ENCODE results near the gene PIMREG. TPM values are rescaled to one million over a fixed set of nuclear protein-coding genes. Genes with fewer than 3 reads are reported as not detected.

Gene PIMREG
- polyA plus RNA-seq, 1 donor from 2014 or later, result 6.0 TPM

DNA sequence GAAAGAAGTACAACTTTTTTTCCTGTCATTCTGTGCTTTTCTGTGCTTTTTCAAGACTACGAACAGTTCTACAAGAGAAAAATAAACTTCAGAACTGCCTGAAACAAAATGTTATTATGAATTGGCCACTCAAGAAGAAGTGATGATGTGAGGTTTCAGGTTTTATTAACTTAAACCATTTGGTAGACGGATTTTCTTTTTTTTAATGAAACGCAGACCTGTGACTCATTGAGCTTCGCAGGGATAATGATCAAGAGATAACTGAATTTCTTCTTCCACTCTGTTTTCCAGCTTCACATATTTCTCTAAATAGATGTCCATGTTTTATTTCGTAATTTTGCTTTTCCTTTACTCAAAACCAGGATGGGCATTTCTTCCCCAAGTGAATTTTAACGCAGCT, 42.0 kb upstream of the PIMREG start:
- H3K27me3 ChIP-seq (ENCODE audit: insufficient read depth, low read depth, low read length), result no peaks in the 10 kb centered on the region
- H3K4me2 ChIP-seq (ENCODE audit: low read length), result no peak overlapping the region
- H3K9ac ChIP-seq (ENCODE audit: low read length), result no peak overlapping the region
- no peaks in the 10 kb centered on the region for H3F3A ChIP-seq (ENCODE audit: insufficient read depth, low read length, poor library complexity, severe bottlenecking)
- H3K36me3 ChIP-seq (ENCODE audit: insufficient read depth, low read length), result no peaks in the 10 kb centered on the region
- no peak overlapping the region for H3K4me3 ChIP-seq (ENCODE audit: low read length)
- H2AFZ ChIP-seq (ENCODE audit: low read depth, low read length), result no peak overlapping the region
- H4K20me1 ChIP-seq (ENCODE audit: insufficient read depth), result no peaks in the 10 kb centered on the region
- no peak overlapping the region for H3K27ac ChIP-seq (ENCODE audit: low read length)
- H3K9me3 ChIP-seq (ENCODE audit: low read length), result no peaks in the 10 kb centered on the region
- TF ChIP-seq, protein P1, sequence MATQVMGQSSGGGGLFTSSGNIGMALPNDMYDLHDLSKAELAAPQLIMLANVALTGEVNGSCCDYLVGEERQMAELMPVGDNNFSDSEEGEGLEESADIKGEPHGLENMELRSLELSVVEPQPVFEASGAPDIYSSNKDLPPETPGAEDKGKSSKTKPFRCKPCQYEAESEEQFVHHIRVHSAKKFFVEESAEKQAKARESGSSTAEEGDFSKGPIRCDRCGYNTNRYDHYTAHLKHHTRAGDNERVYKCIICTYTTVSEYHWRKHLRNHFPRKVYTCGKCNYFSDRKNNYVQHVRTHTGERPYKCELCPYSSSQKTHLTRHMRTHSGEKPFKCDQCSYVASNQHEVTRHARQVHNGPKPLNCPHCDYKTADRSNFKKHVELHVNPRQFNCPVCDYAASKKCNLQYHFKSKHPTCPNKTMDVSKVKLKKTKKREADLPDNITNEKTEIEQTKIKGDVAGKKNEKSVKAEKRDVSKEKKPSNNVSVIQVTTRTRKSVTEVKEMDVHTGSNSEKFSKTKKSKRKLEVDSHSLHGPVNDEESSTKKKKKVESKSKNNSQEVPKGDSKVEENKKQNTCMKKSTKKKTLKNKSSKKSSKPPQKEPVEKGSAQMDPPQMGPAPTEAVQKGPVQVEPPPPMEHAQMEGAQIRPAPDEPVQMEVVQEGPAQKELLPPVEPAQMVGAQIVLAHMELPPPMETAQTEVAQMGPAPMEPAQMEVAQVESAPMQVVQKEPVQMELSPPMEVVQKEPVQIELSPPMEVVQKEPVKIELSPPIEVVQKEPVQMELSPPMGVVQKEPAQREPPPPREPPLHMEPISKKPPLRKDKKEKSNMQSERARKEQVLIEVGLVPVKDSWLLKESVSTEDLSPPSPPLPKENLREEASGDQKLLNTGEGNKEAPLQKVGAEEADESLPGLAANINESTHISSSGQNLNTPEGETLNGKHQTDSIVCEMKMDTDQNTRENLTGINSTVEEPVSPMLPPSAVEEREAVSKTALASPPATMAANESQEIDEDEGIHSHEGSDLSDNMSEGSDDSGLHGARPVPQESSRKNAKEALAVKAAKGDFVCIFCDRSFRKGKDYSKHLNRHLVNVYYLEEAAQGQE (IDR thresholded peaks at IDR 0.05; ENCODE audit: borderline replicate concordance), result no peak
- TF ChIP-seq, protein P2, sequence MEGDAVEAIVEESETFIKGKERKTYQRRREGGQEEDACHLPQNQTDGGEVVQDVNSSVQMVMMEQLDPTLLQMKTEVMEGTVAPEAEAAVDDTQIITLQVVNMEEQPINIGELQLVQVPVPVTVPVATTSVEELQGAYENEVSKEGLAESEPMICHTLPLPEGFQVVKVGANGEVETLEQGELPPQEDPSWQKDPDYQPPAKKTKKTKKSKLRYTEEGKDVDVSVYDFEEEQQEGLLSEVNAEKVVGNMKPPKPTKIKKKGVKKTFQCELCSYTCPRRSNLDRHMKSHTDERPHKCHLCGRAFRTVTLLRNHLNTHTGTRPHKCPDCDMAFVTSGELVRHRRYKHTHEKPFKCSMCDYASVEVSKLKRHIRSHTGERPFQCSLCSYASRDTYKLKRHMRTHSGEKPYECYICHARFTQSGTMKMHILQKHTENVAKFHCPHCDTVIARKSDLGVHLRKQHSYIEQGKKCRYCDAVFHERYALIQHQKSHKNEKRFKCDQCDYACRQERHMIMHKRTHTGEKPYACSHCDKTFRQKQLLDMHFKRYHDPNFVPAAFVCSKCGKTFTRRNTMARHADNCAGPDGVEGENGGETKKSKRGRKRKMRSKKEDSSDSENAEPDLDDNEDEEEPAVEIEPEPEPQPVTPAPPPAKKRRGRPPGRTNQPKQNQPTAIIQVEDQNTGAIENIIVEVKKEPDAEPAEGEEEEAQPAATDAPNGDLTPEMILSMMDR (IDR thresholded peaks at IDR 0.05; ENCODE audit: poor library complexity, severe bottlenecking), result no peak
- no peak for TF ChIP-seq EZH2 (IDR thresholded peaks at IDR 0.05; ENCODE audit: borderline replicate concordance, insufficient read depth, low read length, poor library complexity, severe bottlenecking)
- TF ChIP-seq TAF1 (IDR thresholded peaks at IDR 0.05; ENCODE audit: low read depth), result no peak
- TF ChIP-seq SMC3 (conservative IDR thresholded peaks at IDR 0.05; ENCODE audit: poor library complexity), result no peak
- TF ChIP-seq EP300 (conservative IDR thresholded peaks at IDR 0.05; ENCODE audit: poor library complexity, severe bottlenecking), result no peak
- no peak for TF ChIP-seq MXI1 (conservative IDR thresholded peaks at IDR 0.05; ENCODE audit: poor library complexity, severe bottlenecking)
- TF ChIP-seq POLR2AphosphoS5 (IDR thresholded peaks at IDR 0.05), result no peak
- no peak for TF ChIP-seq RAD21 (conservative IDR thresholded peaks at IDR 0.05)
- H3K79me2 ChIP-seq (replicated peaks; ENCODE audit: insufficient read depth, low read length), result no peaks in the 10 kb centered on the region
- H3K9me2 ChIP-seq (ENCODE audit: insufficient read depth, low read length), result no peaks in the 10 kb centered on the region

DNA sequence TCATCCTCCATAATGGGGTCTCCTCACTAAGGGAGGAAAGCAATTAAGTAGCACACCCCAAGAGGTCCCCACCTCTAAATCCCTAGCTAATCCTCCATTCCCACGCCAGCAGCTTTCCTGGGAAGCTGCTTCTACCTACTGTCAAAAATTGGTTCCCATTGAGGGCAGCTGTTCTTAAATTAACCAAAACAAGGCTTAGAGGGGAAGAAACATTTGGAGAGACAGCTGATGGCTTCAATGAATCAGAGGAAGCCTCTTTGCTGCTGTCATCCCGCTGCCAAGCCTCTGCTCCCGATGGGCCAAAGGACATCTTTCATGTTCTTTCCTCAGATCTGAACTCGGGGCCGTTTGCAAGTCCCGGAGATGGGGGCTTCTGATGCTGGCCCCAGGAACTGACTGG, 36.0 kb upstream of the PIMREG start:
- H3K79me2 ChIP-seq (replicated peaks; ENCODE audit: insufficient read depth, low read length), result no peaks in the 10 kb centered on the region
- H3K9ac ChIP-seq (ENCODE audit: low read length), result no peak overlapping the region
- H3K9me3 ChIP-seq (ENCODE audit: low read length), result no peaks in the 10 kb centered on the region
- no peak overlapping the region for H2AFZ ChIP-seq (ENCODE audit: low read depth, low read length)
- H3K4me2 ChIP-seq (ENCODE audit: low read length), result no peak overlapping the region
- H3K4me3 ChIP-seq (ENCODE audit: low read length), result no peak overlapping the region
- no peak overlapping the region for H3K27ac ChIP-seq (ENCODE audit: low read length)
- H3F3A ChIP-seq (ENCODE audit: insufficient read depth, low read length, poor library complexity, severe bottlenecking), result no peaks in the 10 kb centered on the region
- H3K36me3 ChIP-seq (ENCODE audit: insufficient read depth, low read length), result no peaks in the 10 kb centered on the region
- no peaks in the 10 kb centered on the region for H3K27me3 ChIP-seq (ENCODE audit: insufficient read depth, low read depth, low read length)
- TF ChIP-seq RAD21 (conservative IDR thresholded peaks at IDR 0.05) (no peak), EZH2 (IDR thresholded peaks at IDR 0.05; ENCODE audit: borderline replicate concordance, insufficient read depth, low read length, poor library complexity, severe bottlenecking) (no peak), TAF1 (IDR thresholded peaks at IDR 0.05; ENCODE audit: low read depth) (no peak), EP300 (conservative IDR thresholded peaks at IDR 0.05; ENCODE audit: poor library complexity, severe bottlenecking) (no peak), MXI1 (conservative IDR thresholded peaks at IDR 0.05; ENCODE audit: poor library complexity, severe bottlenecking) (no peak), SMC3 (conservative IDR thresholded peaks at IDR 0.05; ENCODE audit: poor library complexity) (no peak)
- TF ChIP-seq, protein P1 (IDR thresholded peaks at IDR 0.05; ENCODE audit: borderline replicate concordance), result no peak
- TF ChIP-seq, protein P2 (IDR thresholded peaks at IDR 0.05; ENCODE audit: poor library complexity, severe bottlenecking), result no peak
- no peaks in the 10 kb centered on the region for H3K9me2 ChIP-seq (ENCODE audit: insufficient read depth, low read length)
- H4K20me1 ChIP-seq (ENCODE audit: insufficient read depth), result no peaks in the 10 kb centered on the region

All from neural cell (in vitro differentiated cells).